ENCODE results near the gene SYT6. TPM values are rescaled to one million over a fixed set of nuclear protein-coding genes. Genes with fewer than 3 reads are reported as not detected.

SYT6 gene
- total RNA-seq, 1 experiment from 2014 or later, result not detected

DNA sequence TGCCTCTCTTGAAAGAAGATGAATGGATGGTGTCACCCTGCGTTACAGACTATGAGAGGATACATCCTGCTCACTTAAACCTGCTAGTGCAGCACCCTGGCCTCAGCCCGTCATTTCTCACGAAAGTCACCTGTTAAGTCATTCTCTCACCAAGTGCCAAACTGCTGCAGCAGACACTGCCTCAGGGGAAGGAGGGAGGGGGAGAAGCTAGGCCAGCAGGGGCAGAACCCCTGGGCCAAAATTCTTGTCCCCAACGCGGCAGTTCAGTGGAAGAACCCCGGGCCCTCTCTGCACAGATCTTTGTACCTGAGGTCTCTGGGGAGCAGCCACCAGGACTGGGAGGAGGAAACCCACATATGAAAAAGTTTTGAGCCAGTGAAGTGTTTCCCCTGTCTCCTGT is 37.6 kb downstream of the SYT6 start:
- intact Hi-C loops (cut with micrococcal nuclease; ENCODE audit: unreplicated experiment), result no loop called here
- ATAC-seq, result no peak

GRCh38 chr1:114114185-114115094 is 39.2 kb downstream of the SYT6 start:
- DNase-seq (ENCODE audit: low read depth, low spot score) (no peak), ATAC-seq (no peak)
- Histone ChIP-seq H3K27me3 (ENCODE audit: control insufficient read depth, insufficient read depth, low read length) (no peaks in the 10 kb centered on the region; the same call in 1 of the 2 replicates), H3K4me3 (ENCODE audit: low read depth in 2 of 2, low read length in 2 of 2) (no peak overlapping the region), H3K9me3 (ENCODE audit: control insufficient read depth, insufficient read depth, low read depth, low read length) (no peaks in the 10 kb centered on the region), H3K27ac (ENCODE audit: low read length) (no peak overlapping the region), H3K36me3 (ENCODE audit: control insufficient read depth, insufficient read depth, low read length) (no peaks in the 10 kb centered on the region), H3K4me1 (ENCODE audit: control insufficient read depth, insufficient read depth, low read length) (no peaks in the 10 kb centered on the region)
- POLR2A ChIA-PET, result no interaction called here
- no peak for TF ChIP-seq POLR2AphosphoS5 (IDR thresholded peaks at IDR 0.05; ENCODE audit: low read depth, low read length)
- no peak for TF ChIP-seq REST (IDR thresholded peaks at IDR 0.05; ENCODE audit: insufficient read depth in 1 of 2, low read depth in 2 of 2, low read length in 1 of 2)
- TF ChIP-seq CTCF (IDR thresholded peaks at IDR 0.05), result no peak
- TF ChIP-seq SIN3A (IDR thresholded peaks at IDR 0.05; ENCODE audit: borderline replicate concordance, insufficient read depth, low read depth, low read length), result no peak
- no peak for TF ChIP-seq TCF7L2 (IDR thresholded peaks at IDR 0.05; ENCODE audit: low read depth, low read length)
- no TSS peak for BruUV-seq (replicated peaks)
- CTCF ChIA-PET, result no interaction called here
- in situ Hi-C loops (cut with HindIII; ENCODE audit: low pct_unique_long_range_greater_than_20kb, low sequenced_read_pairs), result no loop called here
- intact Hi-C loops (cut with micrococcal nuclease; ENCODE audit: unreplicated experiment), result no loop called here

More for the DNA sequence above, 37.6 kb downstream of the SYT6 start:
- H3K4me3 ChIP-seq (ENCODE audit: low read depth in 2 of 2, low read length in 2 of 2), result no peak overlapping the region
- H3K36me3 ChIP-seq (ENCODE audit: control insufficient read depth, insufficient read depth, low read length), result no peaks in the 10 kb centered on the region
- POLR2A ChIA-PET, result no interaction called here
- in situ Hi-C loops (cut with HindIII; ENCODE audit: low pct_unique_long_range_greater_than_20kb, low sequenced_read_pairs), result no loop called here
- no peaks in the 10 kb centered on the region for H3K9me3 ChIP-seq (ENCODE audit: control insufficient read depth, insufficient read depth, low read depth, low read length)
- no peak for DNase-seq (ENCODE audit: low read depth, low spot score)
- BruUV-seq (replicated peaks), result no TSS peak
- H3K27me3 ChIP-seq (ENCODE audit: control insufficient read depth, insufficient read depth, low read length), result no peaks in the 10 kb centered on the region
- no peak overlapping the region for H3K27ac ChIP-seq (ENCODE audit: low read length)
- no peaks in the 10 kb centered on the region for H3K4me1 ChIP-seq (ENCODE audit: control insufficient read depth, insufficient read depth, low read length)
- CTCF ChIA-PET, result no interaction called here
- no peak for TF ChIP-seq CTCF (IDR thresholded peaks at IDR 0.05)
- no peak for TF ChIP-seq TCF7L2 (IDR thresholded peaks at IDR 0.05; ENCODE audit: low read depth, low read length)
- no peak for TF ChIP-seq REST (IDR thresholded peaks at IDR 0.05; ENCODE audit: insufficient read depth in 1 of 2, low read depth in 2 of 2, low read length in 1 of 2)
- no peak for TF ChIP-seq POLR2AphosphoS5 (IDR thresholded peaks at IDR 0.05; ENCODE audit: low read depth, low read length)
- no peak for TF ChIP-seq SIN3A (IDR thresholded peaks at IDR 0.05; ENCODE audit: borderline replicate concordance, insufficient read depth, low read depth, low read length)

All from Panc1 (cell line).